Left renal cortex interstitium (tissue), 4 donors: ENCODE results near the gene GPN3. TPM values are rescaled to one million over a fixed set of nuclear protein-coding genes. Genes with fewer than 3 reads are reported as not detected.
"Not testable (repeated sequence)": the region's sequence is repeated elsewhere in the genome, so short reads cannot be mapped to it uniquely, and the experiment has no call there.

Experiments used
- DNase-seq, 4 donors: peaks; one replicate each; pipeline ENCODE4 v3.0.0-alpha.2; 2013; ENCODE audit warnings: low read depth in 4 of 4, low spot score in 2 of 4, missing footprints in 1 of 4
- polyA plus RNA-seq, 4 donors: library from polyadenylated mRNA; unstranded; fragments of 120-200 nt; gene quantifications; one replicate each; pipeline ENCODE4 v1.2.1, GENCODE V29; 2013; ENCODE audit not compliant: insufficient read length in 4 of 4

The GPN3 gene
- polyA plus RNA-seq, 4 donors: 26.6 to 38.5 (median 31.9) TPM

DNA sequence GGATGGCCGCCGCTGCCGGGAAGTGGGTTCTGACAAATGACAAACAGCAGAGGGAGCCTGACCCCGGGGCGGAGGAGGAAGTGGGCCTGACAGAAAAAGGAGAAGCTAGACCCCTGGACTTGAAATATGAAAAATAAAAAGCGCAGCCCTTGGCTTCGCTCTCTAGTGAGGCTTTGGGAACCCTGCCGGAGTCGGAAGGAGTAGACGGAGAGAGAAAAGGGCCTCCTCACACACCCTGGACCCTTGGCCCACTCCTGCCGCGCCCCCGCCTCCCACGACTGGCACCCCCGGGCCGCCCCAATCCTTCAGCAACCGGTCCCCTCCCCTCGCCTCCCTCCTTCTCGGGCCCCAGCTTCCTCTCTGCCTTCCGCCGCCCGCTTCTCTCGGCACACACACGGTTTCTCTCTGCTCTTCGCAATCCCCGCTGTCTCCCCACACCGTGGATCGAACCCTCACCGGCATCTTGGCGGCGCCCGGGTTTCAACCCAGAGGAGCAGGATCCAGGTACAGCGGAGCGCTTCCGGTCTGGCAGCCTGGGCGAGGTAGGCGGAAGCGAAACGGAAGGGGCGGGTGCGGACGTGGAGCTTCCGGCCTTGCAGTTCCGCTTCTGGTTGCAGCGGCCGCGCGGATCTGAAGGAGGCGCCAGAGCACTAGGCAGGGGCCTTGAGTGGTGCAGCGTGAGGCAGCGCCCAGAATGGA, 18.1 kb downstream of the GPN3 start, which contains the start of gene ARPC3:
Gene ARPC3 (minus strand): TSS at position 539 of the 699 bp plus-strand sequence. CDS start 77 bp downstream, at position 462.
- peak; percentile 76 to 91 (median 84) for DNase-seq

DNA sequence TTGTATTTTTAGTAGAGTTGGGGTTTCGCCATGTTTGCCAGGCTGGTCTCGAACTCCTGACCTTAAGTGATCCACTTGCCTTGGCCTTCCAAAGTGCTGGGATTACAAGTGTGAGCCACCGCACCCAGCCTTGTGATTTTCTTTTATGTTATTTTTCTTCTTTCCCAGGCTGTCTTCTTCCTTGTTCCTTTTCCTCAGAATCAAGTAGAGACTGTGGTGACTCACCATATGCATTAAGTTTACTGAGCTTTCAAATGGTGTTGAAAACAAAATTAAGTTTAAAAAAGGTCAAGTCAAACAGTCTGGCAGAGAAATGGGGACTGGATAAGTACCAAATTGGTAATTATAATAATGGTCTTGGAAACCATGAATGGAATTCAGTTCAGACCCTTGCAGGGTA, 23.6 kb downstream of the GPN3 start:
- no peak for DNase-seq

DNA sequence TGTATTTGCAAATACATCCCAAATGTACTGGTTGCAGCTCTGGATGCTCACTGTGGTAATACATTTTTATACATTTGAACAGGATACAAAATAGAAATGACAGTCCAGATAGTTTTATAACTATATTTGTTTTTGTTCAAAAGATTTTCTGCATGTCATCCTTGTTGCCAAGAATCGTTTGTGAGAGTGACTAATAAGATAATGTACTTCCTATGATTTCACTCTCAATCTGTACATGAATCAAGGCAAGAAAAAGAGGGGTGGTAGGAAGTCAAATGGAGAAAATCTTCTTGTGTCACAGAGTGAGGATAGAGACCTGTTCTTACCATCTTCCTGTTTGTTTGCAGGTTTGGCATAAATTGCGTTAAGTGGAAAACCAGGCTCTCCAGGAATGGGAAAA, 31.8 kb downstream of the GPN3 start:
- no peak for DNase-seq

DNA sequence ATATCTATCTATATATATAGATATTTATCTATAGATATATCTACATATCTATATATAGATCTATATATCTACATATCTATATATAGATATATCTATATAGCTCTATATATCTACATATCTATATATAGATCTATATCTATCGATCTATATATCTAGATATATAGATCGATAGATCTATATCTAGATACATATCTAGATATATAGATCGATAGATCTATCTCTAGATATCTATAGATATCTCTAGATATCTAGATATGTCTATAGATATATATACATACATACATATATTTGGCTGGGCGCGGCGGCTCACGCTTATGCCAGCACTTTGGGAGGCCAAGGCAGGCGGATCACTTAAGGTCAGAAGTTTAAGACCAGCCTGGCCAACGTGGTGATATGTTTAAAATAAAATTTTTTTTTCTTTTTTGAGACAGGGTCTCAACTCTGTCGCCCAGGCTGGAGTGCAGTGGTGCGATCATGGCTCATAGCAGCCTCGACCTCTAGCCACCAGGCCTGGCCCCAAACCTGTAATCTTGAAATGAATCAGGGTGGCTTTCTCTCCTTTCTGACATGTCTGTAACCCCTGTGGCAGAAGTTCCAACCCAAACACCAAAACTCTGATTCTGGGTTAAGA, 36.0 kb downstream of the GPN3 start:
- DNase-seq: no peak

DNA sequence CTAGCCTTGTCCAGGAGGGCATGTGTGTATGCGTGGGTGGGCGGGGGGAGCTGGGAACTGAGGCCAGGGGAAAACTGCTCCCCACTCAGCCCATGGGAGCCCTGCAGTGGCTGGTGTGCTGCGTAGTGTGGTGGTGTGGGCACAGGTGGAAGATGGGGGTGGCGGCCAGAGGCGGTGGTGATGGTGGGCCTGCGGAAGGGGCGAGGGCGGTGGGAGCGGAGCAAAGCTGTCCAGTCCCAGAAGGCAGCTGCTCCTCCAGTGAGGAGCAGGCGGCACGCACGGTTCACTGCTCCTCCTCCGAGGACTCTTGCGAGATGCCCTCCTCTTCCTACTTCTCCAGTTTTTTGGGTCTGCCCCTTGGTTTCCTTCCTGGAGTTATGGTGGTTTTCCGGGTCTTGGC, 38.4 kb downstream of the GPN3 start:
- DNase-seq: not testable (repeated sequence)

DNA sequence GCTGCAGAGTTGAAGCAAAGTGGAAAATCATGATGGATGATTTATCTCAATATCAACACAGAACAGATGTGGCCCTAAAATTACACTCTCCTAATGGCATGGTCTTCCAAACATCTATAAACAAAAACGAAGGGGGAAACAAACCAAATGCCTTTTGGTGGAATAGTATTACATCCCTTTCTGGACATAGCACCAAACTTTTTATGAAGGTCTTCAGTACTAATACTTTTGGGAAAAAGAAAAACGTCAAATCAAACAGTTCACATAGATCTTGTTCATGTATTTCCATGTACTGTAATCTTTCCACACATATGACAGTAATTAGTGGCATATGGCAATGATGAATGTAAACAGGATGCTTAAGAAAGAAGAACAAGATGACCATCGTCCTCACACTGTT, 41.7 kb downstream of the GPN3 start:
- no peak for DNase-seq

DNA sequence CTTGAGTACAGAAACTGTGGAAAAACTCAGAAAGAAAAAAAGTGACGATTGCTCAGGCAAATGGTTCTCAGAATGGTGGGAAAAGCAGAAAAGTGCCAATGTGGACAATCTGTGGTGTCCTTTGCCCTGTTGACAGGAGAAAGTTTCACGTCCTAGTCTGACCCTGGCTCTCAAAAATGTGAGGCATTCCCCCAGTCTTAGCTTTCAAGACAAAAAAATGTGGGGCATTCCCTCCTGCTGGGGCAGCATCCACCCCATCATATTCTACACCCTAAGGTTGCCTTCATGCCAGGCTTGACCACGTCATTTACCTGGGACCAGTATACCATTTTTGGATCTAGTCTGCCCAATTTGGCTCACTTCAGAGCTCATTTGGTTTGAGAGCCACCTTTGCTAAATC, 43.8 kb downstream of the GPN3 start:
- no peak for DNase-seq

DNA sequence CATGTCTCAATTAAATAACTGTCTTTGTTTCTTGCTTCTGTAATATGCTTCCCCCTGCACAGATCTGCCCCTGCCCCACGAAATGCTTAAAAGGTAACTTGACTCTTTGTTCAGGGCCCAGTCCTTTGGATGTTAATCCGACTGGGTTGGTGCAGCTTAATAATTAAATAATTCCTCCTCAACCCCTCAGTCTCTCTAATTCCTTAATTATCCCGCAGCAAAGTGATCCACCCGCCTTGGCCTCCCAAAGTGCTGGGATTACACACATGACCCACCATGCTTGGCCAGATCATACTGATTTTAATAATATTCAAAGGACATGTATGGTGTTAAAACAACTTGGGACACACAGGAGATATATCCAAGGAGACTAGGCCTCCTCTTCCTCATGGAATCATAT, 46.4 kb downstream of the GPN3 start:
- DNase-seq: no peak

DNA sequence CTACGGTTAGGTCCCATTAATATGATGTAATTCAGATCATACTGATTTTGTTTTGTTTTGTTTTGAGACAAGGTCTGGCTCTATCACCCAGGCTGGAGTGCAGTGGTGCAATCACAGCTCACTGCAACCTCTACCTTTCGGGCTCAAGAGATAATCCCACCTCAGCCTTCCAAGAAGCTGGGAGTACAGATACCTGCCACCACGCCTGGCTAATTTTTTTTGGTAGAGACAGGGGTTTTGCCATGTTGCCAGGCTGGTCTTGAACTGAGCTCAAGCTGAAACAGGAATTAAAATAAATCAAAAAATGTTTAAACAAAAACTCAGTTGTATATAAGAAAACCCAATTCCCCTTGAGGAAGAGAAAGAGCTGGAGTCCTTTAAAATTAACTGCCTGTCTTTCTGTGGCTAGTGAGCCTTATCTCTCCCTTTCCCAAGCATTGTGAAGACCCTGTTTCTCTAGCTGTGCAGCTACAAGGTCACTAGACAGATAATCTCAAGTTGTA, 46.8 kb downstream of the GPN3 start:
- no peak for DNase-seq

DNA sequence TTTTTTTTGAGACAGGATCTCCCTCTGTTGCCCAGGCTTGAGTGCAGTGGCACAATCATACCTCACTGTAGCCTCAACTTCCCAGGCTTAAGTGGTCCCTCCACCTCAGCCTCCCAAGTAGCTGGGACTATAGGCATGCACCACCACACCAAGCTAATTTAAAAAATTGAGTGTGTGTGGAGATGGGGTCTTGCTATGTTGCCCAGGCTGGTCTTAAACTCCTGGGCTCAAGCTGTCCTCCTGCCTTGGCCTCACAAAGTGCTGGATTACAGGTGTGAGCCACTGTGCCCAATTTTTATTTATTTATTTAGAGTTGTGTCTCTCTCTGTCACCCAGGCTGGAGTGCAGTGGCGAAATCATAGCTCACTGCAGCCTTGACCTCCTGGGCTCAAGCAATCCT, 47.4 kb downstream of the GPN3 start:
- DNase-seq: not testable (repeated sequence)

DNA sequence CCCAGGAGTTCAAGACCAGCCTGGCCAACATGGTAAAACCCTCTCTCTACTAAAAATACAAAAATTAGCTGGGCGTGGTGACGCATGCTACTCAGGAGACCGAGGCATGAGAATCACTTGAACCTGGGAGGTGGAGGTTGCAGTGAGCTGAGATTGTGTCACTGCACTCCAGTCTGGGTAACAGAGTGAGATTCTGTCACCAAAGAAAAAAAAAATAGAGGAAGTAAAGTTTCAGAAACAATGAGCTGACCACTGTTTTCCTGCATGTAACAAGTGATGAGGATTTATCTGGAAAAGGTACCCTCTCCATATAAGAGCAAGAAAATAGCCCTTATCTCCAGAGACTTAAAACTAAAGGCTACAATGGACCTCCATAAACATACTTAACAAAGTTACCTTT, 50.9 kb downstream of the GPN3 start:
- DNase-seq: not testable (repeated sequence)

DNA sequence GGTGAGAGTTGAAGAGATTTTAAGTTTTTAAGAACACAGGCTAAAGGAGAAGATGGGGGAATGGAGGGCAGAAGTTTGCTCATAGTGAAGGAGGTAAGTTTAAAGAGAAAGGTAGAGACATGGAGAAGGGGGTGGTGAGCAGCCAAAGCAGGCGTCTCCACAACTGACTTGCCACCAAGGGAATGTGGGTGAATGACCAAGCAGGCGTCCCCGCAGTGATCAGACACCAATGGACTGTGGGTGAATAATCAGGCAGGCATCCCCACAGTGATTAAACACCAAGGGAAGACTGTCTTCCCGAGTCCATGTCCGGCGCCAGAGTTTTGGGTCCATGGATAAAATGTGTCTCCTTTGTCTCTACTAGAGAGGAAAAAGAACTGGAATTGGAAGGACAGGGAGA, 58.0 kb downstream of the GPN3 start:
- DNase-seq: not testable (repeated sequence)

DNA sequence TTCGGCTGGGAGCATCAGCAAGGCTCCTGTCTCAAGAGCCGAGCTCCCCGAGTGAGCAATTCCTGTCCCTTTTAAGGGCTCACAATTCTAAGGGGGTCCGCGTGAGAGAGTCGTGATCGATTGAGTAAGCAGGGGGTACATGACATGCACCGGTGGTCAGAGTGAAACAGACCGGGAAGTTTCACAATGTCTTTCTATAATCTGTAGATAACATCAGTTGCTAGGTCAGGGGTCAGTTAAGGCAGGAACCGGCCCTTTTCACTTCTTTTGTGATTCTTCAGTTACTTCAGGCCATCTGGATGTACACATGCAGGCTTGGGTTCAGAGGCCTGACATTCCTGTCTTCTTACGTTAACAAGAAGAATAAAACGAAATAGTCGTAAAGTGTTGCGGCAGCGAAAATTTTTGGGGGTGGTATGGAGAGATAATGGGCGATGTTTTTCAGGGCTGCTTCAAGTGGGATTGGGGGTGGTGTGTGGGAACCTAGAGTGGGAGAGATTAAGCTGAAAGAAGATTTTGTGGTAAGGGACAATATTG, 62.9 kb downstream of the GPN3 start:
- not testable (repeated sequence) for DNase-seq

DNA sequence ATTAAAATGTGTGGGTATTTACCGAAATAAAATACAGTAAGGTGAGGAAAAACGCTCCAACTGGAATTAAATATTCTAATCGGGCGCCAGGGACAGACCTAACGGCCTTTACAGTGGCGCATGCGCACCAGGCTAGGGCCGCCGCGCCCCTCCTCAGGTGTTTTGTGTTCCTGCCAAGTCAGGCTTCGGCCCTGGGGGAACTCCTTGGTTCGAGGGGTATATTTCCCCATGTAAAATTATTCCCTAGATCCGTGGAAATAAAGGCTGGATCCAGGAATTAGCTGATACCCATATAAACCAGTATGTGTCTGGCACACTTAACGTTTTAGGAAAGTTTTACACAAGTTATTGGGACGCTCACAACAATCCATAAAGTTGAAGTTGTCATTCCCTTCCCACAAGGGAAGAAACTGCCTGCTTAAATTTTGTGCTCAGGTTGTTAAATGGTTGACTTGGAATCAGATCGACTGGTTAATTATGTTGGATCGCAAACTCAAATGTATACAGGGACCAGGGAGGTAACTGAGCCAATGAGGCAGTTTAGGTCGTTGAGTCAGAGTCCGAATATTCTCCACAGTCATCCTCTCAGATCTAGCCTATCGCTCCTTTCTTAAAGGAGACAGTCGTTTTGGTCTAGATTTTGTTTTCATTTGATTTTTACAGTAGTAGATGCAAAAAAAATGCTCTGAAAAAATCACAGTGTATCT, 63.9 kb downstream of the GPN3 start:
- peak in 3 of 4 donors; percentile 52 to 67 (median 60) for DNase-seq

DNA sequence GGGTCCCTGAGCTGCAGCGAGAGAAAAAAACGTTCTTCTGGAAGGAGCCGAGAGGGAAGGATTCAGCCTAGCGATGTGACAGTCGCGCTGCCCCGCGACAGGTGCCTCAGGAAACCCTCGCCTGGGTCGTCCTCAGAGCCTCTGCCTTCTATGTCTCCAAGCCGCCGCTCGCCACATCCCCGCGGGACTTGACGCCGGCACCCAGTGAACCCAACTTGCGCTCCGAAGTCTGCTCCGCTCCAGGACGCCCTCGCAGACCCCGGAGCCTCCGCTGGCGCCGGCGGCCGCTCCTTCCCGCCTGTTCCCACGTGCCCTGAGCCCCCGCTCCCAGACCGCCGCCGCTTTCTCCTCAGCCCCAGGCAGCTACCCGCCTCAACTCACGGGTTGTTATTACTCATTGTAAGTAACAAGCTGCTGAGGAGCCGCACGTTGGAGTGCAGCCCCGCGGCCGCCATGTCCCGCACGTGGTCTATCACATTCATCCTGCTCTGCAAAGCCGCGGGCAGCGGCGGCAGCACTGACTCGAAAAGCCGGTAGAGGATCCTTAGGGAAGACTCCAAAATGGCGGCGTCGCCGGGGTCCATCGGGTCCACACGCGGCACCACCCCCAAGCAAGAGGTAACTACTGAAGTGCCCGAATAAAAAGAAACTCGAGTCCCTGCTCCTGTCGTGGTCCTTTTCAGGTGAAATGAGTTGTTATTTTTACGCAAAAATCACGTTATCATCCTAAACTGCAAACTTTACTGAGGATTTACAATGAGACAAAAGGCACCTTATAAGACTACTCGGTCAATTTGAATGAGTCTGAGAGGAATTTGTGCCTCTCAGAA, 64.7 kb downstream of the GPN3 start, which contains the start of gene ANAPC7:
Gene ANAPC7 (minus strand): TSS at position 563 of the 830 bp plus-strand sequence. CDS start 81 bp downstream, at position 482.
- DNase-seq: peak; percentile 79 to 86 (median 84)

Other genes with a start within 250 kb of the GPN3 start
- 100 to 1,000 TPM; 133 to 166 (median 156) TPM for gene ATP2A2, start 187.0 kb downstream of the GPN3 start, polyA plus RNA-seq
- gene ANAPC7, start 64.5 kb downstream of the GPN3 start, polyA plus RNA-seq: 100 to 1,000 TPM in 1 of 4 donors, 10 to 100 TPM in 3; 61.4 to 106 (median 70.6) TPM
- 100 to 1,000 TPM; 225 to 280 (median 252) TPM for gene ARPC3, start 17.9 kb downstream of the GPN3 start, polyA plus RNA-seq
- 10 to 100 TPM; 14.8 to 21.5 (median 18.3) TPM for gene FAM216A, start 588 bp upstream of the GPN3 start, polyA plus RNA-seq
- gene VPS29, start 33.9 kb upstream of the GPN3 start, polyA plus RNA-seq: 100 to 1,000 TPM; 130 to 164 (median 138) TPM
- 1 to 10 TPM; 1.1 to 1.6 (median 1.2) TPM for gene RAD9B, start 34.1 kb upstream of the GPN3 start, polyA plus RNA-seq
- 10 to 100 TPM; 19.1 to 22.1 (median 20.8) TPM for gene PPTC7, start 115.1 kb upstream of the GPN3 start, polyA plus RNA-seq
- 100 to 1,000 TPM in 2 of 4 donors, 10 to 100 TPM in 2; 69.8 to 112 (median 94.2) TPM for gene TCTN1, start 145.9 kb upstream of the GPN3 start, polyA plus RNA-seq
- 10 to 100 TPM in 3 of 4 donors, 1 to 10 TPM in 1; 9.9 to 11.3 (median 10.8) TPM for gene HVCN1, start 220.9 kb upstream of the GPN3 start, polyA plus RNA-seq